HFFc6 (cell line): ENCODE results near the gene PLEKHA3. TPM values are rescaled to one million over a fixed set of nuclear protein-coding genes. Genes with fewer than 3 reads are reported as not detected.

Experiments used
- DNase-seq: peaks from one replicate; pipeline ENCODE4 v3.0.0-alpha.2; 2018
- H3K27ac Mint-ChIP-seq: 2 replicates; pipeline ENCODE4 v1.8.0; 2020; ENCODE audit warnings: mild to moderate bottlenecking, mixed read lengths
- H3K27me3 Mint-ChIP-seq: 2 replicates; pipeline ENCODE4 v1.8.0; 2021; ENCODE audit warnings: mild to moderate bottlenecking, moderate library complexity, mixed read lengths; ENCODE audit not compliant: insufficient read depth
- H3K36me3 Mint-ChIP-seq: 2 replicates; pipeline ENCODE4 v1.8.0; 2021; ENCODE audit warnings: low read depth, mixed read lengths
- H3K4me1 Mint-ChIP-seq: 2 replicates; pipeline ENCODE4 v1.8.0; 2020; ENCODE audit warnings: low read depth, mixed read lengths
- H3K4me3 Mint-ChIP-seq: 2 replicates; pipeline ENCODE4 v1.8.0; 2020; ENCODE audit warnings: mild to moderate bottlenecking, moderate library complexity, mixed read lengths
- H3K9me3 Mint-ChIP-seq: 2 replicates; pipeline ENCODE4 v1.8.0; 2020; ENCODE audit warnings: mild to moderate bottlenecking, mixed read lengths
- CTCF ChIP-seq: fragments of 200-600 bp; sonication (generic); IDR thresholded peaks from 2 replicates; pipeline ENCODE4 v1.5.0; 2021; ENCODE audit warnings: antibody characterized with exemption, mild to moderate bottlenecking
- total RNA-seq, 6 experiments: library from RNA; stranded (reverse); fragmentation: NEBNext Ultra II Directional; extraction: Animal tissue kit (Norgen Biotek cat#: 25700); gene quantifications; 2 replicates in 1 of 6; 3 replicates in 5 of 6; pipeline ENCODE4 v1.2.3, GENCODE V29; 2021

PLEKHA3 gene
- total RNA-seq, 6 experiments from 2014 or later = 31.4 to 36.6 (median 33.3) TPM

GRCh38 chr2:178450524-178450773, 29.8 kb upstream of the PLEKHA3 start:
- peaks cover 34% of the 10 kb centered on the region for H3K4me1 Mint-ChIP-seq
- H3K27ac Mint-ChIP-seq = peak overlapping the region; percentile 81
- no peaks in the 10 kb centered on the region for H3K9me3 Mint-ChIP-seq
- peaks cover 16% of the 10 kb centered on the region for H3K36me3 Mint-ChIP-seq
- H3K27me3 Mint-ChIP-seq = no peaks in the 10 kb centered on the region
- DNase-seq = peak; percentile 10
- H3K4me3 Mint-ChIP-seq = peak overlapping the region; percentile 88
- TF ChIP-seq CTCF = no peak

GRCh38 chr2:178450774-178451525, 29.3 kb upstream of the PLEKHA3 start, which contains the start of the genes PJVK and PRKRA:
TSS of gene PJVK (plus strand) at chr2:178451378. CDS start at chr2:178453410, 2,032 bp downstream.
TSS of gene PRKRA (minus strand) at chr2:178451175. CDS start at chr2:178451030, 145 bp downstream.
- Mint-ChIP-seq H3K36me3 (peaks cover 16% of the 10 kb centered on the region), H3K4me1 (peaks cover 34% of the 10 kb centered on the region)

GRCh38 chr2:178452334-178452733, 27.9 kb upstream of the PLEKHA3 start:
- TF ChIP-seq CTCF = no peak
- H3K9me3 Mint-ChIP-seq = no peaks in the 10 kb centered on the region
- H3K27ac Mint-ChIP-seq = no peak overlapping the region
- peaks cover 34% of the 10 kb centered on the region for H3K4me1 Mint-ChIP-seq
- no peaks in the 10 kb centered on the region for H3K27me3 Mint-ChIP-seq
- peak overlapping the region; percentile 41; the same call in 1 of the 2 replicates for H3K4me3 Mint-ChIP-seq
- H3K36me3 Mint-ChIP-seq = peaks cover 11% of the 10 kb centered on the region
- DNase-seq = no peak

More at GRCh38 chr2:178450774-178451525, 29.3 kb upstream of the PLEKHA3 start, which contains the start of the genes PJVK and PRKRA:
- Mint-ChIP-seq H3K4me3 (peak within 1 kb of the TSS; percentile 88), H3K27ac (peak within 1 kb of the TSS; percentile 97), H3K27me3 (no peaks in the 10 kb centered on the region), H3K9me3 (no peaks in the 10 kb centered on the region)
- peak; percentile 43; the same call in 1 of the 2 replicates for TF ChIP-seq CTCF
- peak; percentile 92 for DNase-seq

GRCh38 chr2:178452870-178453269, 27.4 kb upstream of the PLEKHA3 start:
- H3K9me3 Mint-ChIP-seq = no peaks in the 10 kb centered on the region
- peaks cover 33% of the 10 kb centered on the region for H3K4me1 Mint-ChIP-seq
- no peak for TF ChIP-seq CTCF
- no peak overlapping the region for H3K4me3 Mint-ChIP-seq
- H3K36me3 Mint-ChIP-seq = peaks cover 9% of the 10 kb centered on the region
- H3K27ac Mint-ChIP-seq = no peak overlapping the region
- no peak for DNase-seq
- no peaks in the 10 kb centered on the region for H3K27me3 Mint-ChIP-seq

GRCh38 chr2:178455947-178456346, 24.3 kb upstream of the PLEKHA3 start:
- Mint-ChIP-seq H3K27ac (no peak overlapping the region), H3K9me3 (no peaks in the 10 kb centered on the region), H3K27me3 (no peaks in the 10 kb centered on the region), H3K36me3 (no peaks in the 10 kb centered on the region), H3K4me1 (peaks cover 11% of the 10 kb centered on the region), H3K4me3 (no peak overlapping the region)
- DNase-seq = no peak
- TF ChIP-seq CTCF = no peak
